HCT116 (cell line): Measurements from ENCODE around the gene GPRC5D.

ENCODE experiments used
- CEBPB ChIP-seq: IDR thresholded peaks from 2 replicates; pipeline ENCODE4 v1.6.1; 2012; ENCODE audit warnings: low read depth
- EGR1 ChIP-seq: IDR thresholded peaks from 2 replicates; pipeline ENCODE4 v1.6.1; 2012; ENCODE audit warnings: low read depth
- EZH2 ChIP-seq: fragments of 200-600 bp; sonication (generic); IDR thresholded peaks from 2 replicates; pipeline ENCODE4 v1.6.1; 2017; ENCODE audit warnings: antibody characterized with exemption, mixed run types
- FOSL1 ChIP-seq: IDR thresholded peaks from 2 replicates; pipeline ENCODE4 v1.6.1; 2012; ENCODE audit warnings: low read depth
- MAX ChIP-seq: IDR thresholded peaks from 2 replicates; pipeline ENCODE4 v1.6.1; 2012
- POLR2A ChIP-seq: IDR thresholded peaks from 2 replicates; pipeline ENCODE4 v1.7.0; 2011; ENCODE audit warnings: borderline replicate concordance; ENCODE audit not compliant: insufficient read depth, insufficient read length; ENCODE audit errors: extremely low read depth
- POLR2AphosphoS5 ChIP-seq: IDR thresholded peaks from 2 replicates; pipeline ENCODE4 v1.6.1; 2011; ENCODE audit warnings: mild to moderate bottlenecking, low read depth, low read length, moderate library complexity
- RAD21 ChIP-seq: IDR thresholded peaks from 2 replicates; pipeline ENCODE4 v1.6.1; 2012; ENCODE audit warnings: low read depth, mild to moderate bottlenecking
- SIN3A ChIP-seq: IDR thresholded peaks from 2 replicates; pipeline ENCODE4 v1.6.1; 2012; ENCODE audit warnings: low read depth
- SRF ChIP-seq: IDR thresholded peaks from 2 replicates; pipeline ENCODE4 v1.6.1; 2012; ENCODE audit warnings: low read depth
- ZFX ChIP-seq: fragments of 450-650 bp; IDR thresholded peaks from 2 replicates; pipeline ENCODE4 v1.6.1; 2017
- TF ChIP-seq, protein P1 (sequence below), 3 experiments: fragments of 200-600 bp in 1 of 3; sonication (generic) in 1 of 3; IDR thresholded peaks in 2 of 3; conservative IDR thresholded peaks in 1 of 3; 2 replicates each; pipeline ENCODE4 v1.5.1; 2012 to 2017; ENCODE audit warnings: low read depth in 2 of 3, low read length in 2 of 3, antibody characterized with exemption in 1 of 3, borderline replicate concordance in 1 of 3, control low read depth in 1 of 3, mild to moderate bottlenecking in 1 of 3, mixed read lengths in 1 of 3, mixed run types in 1 of 3, moderate library complexity in 1 of 3; ENCODE audit not compliant: insufficient read depth in 1 of 3

DNA sequence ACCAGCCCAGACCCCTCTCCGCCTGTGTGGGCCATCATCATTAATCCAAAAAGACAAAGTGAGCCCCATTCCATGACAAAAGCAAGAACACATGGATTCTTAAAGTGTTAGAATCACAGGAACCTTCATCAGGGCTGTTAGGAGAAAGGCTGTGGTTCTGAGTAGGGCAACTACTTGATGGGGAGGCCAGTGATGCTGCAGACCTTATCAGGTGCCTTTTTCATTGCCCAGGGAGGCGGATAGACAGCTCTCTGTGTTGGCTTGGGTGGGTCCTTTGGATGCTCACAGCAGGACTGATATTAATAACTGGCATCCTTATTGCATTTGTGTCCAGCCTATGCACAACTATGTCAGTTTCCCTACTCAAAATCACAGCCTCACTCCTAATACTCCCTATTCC is 45.8 kb upstream of the GPRC5D start:
- TF ChIP-seq POLR2AphosphoS5 (no peak), CEBPB (no peak), POLR2A (no peak), MAX (no peak), EGR1 (no peak), SIN3A (no peak), ZFX (no peak), RAD21 (no peak), SRF (no peak), EZH2 (no peak), FOSL1 (no peak)
- TF ChIP-seq, protein P1, sequence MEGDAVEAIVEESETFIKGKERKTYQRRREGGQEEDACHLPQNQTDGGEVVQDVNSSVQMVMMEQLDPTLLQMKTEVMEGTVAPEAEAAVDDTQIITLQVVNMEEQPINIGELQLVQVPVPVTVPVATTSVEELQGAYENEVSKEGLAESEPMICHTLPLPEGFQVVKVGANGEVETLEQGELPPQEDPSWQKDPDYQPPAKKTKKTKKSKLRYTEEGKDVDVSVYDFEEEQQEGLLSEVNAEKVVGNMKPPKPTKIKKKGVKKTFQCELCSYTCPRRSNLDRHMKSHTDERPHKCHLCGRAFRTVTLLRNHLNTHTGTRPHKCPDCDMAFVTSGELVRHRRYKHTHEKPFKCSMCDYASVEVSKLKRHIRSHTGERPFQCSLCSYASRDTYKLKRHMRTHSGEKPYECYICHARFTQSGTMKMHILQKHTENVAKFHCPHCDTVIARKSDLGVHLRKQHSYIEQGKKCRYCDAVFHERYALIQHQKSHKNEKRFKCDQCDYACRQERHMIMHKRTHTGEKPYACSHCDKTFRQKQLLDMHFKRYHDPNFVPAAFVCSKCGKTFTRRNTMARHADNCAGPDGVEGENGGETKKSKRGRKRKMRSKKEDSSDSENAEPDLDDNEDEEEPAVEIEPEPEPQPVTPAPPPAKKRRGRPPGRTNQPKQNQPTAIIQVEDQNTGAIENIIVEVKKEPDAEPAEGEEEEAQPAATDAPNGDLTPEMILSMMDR (IDR thresholded peaks at IDR 0.05 in 2 of 3, conservative IDR thresholded peaks at IDR 0.05 in 1 of 3; ENCODE audit: borderline replicate concordance in 1 of 3, insufficient read depth in 1 of 3, low read depth in 2 of 3, low read length in 2 of 3): no peak
